HG03520 (cell line): ENCODE data around the gene ABCF2.

Experiments
- ATAC-seq: cut with Tn5 transposase; IDR thresholded peaks from one replicate; pipeline ENCODE4 v1.9.1; 2021; ENCODE audit warnings: mild to moderate bottlenecking, moderate library complexity; ENCODE audit not compliant: unreplicated experiment

Gene ABCF2

DNA sequence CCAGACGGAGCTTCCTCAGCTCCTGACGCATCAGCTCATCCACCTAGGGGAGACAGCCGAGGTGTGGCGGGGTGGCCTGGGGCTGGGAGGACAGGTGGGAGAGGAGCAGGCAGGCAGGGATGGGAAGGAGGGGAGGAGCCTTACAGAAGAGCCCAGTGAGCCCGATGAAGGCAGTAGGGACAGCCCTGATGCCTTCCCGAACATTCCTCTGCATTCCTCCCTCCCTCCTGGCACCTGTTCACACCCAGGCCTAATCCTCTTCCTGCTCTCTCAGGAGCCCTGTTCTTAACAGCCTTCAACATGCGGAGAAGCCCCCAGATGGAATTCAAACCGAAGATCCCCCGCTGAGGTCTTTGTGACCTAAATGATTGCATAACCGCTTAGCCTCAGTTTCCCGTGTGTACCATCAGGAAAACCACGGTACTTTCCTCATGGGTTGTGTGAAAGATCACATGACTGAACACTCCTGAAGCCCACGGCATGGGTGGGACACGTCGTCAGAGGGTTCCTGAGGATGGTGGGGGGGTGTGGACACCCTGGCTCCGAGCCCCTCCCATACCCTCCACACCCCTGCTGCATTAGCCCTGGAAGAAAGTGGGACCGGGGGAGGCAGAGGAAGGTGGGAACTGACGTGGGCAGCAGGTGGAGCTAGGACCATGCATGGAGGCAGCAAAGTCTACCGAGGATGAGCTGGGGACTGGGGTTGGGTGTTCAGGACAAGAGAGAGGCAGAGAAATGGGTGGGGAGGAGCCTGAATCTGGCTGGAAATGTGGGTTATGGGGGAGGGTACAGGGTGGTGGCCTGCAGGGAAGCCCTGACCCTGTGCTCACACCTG lies 31.2 kb downstream of the ABCF2 start:
- no peak for ATAC-seq

DNA sequence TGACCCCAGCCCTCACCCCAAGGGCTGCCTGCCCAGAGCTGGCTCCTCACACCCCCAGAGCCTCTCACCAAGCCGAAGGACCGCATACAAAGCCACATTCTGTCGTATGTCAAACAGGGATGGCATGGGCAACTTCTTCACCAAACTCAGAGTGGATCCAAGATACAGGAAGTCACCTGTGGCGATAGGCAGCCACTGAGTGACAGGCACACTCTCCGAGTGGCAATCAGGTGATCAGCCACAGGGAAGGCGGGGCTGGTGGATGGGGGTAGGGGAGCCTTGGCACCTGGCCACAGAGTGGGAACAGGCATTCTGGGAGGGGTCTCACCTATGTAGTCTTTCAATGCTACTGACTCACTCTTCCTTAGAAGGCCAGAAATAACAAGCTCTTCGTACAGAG lies 32.8 kb downstream of the ABCF2 start:
- no peak for ATAC-seq

DNA sequence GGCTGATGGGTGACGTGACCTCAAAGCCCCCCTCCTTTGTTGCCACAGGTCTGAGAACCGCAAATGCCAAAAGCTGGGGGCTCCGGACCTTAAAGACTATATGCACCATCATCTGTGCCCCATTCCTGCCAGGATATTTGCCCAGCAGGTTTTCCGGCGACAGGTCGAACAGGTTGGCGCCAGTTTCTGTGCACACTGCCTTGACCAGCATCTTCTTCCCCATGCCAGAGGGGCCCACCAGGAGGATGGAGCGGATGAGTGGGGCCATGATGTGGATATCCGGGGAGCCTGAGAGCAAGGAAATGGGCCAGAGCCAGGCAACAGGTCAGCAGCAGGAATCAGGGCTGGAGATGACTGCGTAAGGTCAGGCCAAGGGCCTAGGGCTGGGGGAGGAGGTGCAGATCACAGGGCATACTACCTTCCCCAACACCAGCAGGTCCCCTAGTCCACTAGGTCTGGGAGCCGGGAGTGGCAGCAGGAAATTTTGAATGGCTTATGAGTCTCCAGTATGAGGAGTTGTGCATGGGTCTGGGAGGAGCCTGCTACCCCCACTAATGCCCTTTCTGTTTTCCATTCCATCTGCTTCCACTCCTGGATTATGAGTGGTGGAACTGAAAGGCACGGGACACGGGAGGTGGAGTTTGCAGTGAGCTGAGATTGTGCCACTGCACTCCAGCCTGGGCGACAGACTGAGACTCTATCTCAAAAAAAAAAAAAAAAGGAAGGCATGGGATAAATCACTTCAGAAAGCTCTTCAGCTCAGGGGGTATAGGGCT lies 33.6 kb downstream of the ABCF2 start:
- no peak for ATAC-seq

DNA sequence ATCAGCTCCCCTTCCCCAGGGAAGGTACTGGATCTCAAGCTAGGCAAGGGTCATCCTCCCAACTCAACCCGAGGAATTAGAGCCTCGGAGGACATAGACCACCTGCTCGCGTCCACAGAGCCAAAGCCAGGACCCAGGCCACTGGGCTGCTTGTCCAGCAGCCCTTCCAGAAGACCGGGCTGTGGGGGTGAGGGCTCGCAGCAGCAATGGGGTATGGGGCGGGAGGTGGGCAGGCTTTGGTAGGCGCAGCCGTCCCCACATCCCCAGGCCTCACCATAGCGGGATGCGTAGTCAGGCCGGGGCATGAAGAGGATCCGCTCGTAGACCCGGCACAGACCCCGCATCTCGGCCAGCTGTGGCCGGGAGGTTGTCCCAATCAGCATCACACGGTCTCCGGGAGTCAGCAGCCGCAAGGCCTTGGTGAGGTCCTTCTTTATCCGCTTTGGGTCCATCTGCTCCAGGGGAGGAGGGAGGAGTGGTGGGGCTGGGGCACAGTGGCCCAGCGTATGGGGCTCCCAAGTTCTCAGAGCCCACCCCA lies 34.9 kb downstream of the ABCF2 start:
- no peak for ATAC-seq

DNA sequence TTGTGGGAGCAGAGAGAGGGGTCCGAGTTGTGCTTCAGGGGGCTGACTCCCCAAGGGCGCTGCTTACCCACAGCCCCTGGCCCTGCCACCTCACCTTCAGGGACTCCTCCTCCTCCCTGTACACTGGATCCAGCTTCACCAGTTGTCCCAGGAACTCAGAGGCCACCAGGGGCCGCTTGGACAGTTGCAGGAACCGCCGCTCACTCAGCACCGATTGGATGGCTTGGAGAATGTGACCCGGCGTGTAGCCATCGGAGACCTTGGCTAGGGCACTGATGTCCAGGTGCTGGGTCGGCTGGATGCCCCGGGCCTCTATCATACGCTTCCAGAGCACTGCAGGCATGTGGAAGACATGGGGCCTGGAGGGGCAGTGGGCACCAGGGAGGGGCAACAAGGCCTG lies 35.5 kb downstream of the ABCF2 start:
- ATAC-seq = no peak

DNA sequence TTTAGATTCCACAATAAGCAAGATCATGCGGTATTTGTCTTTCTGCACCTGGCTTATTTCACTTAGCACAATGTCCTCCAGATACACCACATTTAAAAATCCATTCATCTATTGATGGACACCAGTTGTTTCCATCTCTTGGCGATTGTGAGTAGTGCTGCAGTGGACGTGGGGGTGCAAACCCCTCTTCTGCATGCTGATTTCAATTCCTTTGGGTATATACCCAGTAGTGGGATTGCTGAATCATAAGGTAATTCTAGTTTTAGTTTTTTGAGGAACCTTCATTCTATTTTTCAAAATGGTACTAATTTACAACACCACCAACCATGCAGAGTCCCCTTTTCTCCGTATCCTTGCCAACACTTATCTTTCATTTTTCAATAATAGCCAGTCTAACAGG lies 38.0 kb downstream of the ABCF2 start:
- no peak for ATAC-seq

DNA sequence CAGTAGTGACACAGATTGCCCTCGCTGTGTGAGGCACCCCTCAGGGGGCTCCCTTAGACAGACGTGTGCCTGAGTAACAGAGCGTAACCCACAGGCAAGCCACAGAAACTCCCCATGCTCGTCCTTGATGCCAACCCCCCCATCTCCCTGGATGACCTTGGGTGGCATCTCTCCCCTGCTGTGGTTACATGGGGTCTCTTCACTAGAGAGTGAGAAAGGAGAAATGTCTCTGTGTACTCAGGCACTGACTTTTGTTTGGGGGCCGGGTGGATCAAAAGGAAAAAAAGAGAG lies 38.8 kb downstream of the ABCF2 start:
- no peak for ATAC-seq

DNA sequence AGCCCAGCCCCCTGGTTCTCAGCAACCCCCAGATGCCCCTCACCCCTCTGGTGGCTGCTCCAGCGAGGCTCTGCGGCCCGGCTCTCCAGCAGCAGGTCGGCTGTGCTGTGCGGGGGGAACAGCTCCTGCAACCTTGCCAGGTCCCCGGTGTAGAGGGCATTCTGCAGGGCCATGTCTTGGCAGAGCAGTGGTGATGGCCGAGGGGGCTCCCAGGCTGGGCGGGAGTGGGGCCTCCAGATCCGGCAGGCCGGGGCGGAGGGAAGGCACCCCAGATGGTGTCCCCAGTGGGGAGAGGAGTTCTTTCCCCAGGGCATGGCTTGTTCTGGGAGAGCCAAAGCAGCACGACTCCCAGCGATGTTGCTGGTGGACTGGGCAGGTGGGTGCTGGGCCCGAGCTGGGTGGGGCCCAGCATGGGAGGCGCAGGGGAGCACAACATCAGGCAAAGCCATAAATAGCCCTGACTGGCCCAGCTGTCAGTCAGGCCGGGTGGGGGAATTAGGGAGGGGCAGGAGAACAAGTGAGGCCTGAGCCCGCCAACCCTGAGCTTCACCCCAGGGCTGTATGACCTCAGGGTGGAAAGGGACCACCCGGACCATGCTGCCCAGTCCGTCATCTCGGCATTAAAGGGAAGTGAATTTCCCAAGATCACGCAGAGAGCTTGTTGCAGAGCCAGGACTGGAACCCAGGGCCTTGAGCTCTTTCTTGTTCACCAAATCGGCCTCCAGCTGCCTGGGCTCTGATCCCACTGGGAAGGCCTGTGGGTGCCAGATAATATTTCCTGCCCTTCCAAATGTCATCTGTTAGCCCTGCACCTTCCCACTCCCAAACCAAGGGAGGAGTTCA lies 39.4 kb downstream of the ABCF2 start:
- no peak for ATAC-seq

DNA sequence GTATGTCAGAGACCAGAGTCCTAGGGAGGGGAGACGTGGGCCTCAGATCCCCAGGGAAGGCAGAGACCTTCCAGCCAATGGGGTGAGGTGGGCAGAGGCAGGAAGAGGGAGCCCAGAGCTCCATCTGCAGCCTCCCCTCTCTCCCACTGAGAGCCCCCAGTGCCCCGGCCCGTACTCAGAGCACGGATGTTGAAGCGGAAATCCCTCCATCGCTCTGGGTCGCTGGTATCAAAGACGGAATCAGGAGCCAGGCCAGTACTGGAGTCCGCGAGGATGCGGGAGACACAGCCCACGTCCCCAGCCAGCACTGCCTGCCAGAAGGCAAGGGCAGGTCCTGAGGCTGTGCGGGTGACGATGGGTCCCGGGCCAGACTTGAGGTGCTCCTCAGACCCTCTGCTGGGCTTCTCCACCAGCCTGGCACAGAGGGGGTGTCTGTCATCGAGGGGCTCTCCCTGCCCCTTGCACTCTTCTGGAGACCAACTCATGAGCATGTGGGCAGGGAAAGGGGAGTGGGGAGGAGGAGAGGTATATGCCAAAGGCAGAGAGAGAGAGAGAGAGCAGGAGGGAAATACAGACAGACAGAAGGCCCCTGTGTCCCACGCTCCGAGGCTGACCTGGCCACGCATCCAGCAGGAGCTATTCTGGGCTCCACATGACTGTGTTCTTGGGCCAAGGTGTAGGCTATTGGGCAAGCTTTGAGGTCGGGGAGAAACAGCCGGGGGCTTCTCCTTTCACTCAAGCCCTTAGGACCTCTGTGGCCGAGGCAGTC lies 40.2 kb downstream of the ABCF2 start, which contains the start of gene ASB10:
TSS of gene ASB10 (minus strand) at position 611 of the 769 bp plus-strand sequence. CDS start at position 491, 120 bp downstream.
- no peak for ATAC-seq

DNA sequence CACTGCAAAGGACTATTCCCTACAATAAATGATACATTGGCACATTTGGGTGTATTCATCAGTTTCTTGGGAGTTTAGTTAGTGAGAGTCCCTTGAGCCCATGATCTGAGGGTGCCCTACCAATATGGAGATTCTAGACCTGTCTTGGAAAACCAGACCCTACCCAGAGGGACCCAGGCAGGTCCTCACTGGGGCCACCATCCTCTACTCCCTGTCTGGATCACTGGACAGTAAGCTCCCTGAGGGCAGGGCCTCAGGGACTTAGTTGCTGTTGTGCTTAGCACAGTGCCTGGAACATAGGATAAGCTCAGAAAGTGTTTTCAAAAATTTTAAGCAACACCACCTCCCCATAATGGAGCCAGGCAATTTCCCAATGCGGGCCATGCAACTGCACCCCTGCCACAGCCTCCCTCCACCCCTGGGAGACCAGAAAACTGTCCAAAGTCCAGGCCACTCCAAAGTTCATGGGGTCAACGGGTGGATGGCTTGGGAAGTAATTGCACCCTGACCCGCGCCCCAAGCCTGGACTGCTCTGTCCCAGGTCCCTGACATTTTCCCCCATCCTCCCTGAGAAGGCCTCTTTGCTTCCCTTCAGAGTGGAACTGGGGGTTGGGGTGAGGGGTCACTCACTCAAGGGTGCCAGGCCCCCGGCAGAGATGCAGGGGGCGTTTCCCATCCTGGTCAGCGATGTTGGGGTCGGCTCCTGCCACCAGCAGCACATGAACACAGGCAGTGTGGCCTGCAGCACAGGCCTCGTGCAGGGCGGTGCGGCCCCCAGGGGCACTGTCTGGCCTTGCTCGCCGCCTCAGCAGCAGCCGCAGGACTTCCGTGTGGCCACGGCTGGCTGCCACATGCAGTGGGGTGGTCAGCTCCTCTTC lies 41.0 kb downstream of the ABCF2 start:
- ATAC-seq = no peak

DNA sequence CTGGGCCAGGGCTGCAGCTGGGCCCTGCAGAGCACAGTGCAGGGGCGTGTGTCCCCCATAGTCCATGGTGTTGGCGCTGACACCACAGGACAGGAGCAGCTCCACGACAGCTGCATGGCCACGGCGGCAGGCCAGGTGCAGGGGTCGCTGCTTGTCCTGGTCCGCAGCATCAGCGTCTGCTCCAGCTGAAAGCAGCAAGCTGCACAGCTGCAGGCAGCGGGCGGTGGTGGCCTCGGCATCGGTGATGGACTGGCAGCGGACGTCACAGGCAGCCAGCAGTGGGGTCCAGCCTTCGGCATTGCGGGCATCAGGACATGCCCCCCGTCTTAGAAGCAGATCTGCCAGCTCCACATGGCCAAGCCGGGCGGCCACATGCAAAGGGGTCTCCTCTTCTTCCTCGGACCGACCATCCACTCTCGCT lies 46.0 kb downstream of the ABCF2 start:
- no peak for ATAC-seq

DNA sequence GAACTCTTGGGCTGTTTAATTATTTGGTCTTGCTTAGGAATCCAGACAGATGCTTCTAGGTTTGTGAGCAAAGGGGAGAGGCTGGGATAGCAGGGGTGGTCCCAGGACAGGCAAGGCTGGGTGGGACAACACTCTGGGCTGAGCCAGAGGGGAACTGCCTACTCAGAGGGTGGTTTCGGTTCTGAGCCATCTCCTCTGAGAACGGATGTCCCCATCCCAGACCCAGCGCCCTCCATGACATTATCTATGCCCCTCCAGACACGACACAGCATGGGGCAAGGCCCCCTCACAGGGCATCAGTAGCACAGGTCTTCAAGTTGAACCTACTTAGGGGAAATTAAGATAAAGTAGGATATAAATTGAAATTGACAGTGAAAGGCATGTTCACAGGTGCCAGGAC lies 47.1 kb downstream of the ABCF2 start:
- no peak for ATAC-seq

DNA sequence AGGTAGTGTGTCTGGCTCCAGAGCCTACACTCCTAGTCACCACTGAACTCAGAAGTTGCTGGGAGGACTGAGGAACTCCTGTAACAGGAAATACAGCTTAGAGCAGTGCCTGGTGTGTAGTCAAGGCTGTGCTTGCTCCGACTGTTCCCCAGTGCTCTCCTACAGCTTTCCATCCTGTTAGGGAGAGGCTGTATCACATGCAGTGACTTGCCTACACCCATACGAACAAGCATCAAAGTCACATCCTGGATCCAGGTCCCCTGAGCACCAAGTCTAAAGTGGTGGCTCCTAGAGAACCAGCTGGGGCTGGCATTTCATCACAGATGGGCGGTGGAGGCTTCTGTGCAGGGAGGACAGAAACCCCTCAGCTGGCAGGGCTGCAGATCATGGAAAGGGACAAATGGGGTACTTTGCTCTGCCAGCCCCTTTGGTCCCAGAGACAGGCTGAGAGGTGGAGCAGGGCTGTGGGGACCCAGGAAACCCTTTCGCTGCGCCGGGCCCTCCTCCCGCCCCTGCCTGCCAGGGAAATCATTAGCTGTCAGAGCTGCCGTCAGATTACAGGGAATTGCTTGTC lies 47.6 kb downstream of the ABCF2 start:
- ATAC-seq = no peak

DNA sequence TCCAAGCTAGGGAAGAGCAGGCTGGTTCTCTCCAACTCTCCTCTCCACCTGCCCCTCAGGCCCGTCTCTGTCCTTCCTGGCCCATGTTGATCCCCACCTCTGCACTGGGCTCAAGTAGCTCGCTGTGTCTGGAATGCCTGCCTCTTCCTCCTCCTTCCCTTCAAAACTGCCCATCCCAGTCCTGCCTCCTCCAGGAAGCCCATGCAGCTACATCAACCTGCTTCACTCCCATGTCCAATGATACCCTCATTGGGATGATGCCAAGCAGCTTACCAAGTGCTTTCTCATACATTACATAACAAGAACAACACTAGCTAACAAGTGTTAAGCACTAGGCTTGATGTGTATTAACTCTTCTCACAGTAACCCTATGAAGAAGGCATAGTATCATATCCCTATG lies 48.2 kb downstream of the ABCF2 start:
- ATAC-seq = no peak

DNA sequence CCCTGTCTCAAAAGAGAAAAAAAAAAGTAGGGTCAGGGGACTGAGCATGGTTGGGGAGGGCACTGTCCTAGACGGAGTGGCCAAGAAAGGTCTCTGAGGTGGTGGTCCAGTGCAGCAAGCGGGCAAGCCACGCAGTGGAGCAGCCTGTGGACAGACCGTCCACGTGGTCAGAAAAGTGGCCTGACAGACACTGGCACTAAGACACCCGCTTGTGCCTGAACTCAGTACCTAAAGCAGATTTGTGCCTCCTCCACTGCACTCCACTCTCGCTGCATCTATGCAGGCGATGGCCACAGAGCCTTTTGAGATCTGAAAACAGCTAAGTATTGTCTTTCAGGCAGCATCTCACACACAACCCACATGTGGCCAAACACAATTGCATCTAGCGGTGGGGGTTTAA lies 48.8 kb downstream of the ABCF2 start:
- no peak for ATAC-seq

DNA sequence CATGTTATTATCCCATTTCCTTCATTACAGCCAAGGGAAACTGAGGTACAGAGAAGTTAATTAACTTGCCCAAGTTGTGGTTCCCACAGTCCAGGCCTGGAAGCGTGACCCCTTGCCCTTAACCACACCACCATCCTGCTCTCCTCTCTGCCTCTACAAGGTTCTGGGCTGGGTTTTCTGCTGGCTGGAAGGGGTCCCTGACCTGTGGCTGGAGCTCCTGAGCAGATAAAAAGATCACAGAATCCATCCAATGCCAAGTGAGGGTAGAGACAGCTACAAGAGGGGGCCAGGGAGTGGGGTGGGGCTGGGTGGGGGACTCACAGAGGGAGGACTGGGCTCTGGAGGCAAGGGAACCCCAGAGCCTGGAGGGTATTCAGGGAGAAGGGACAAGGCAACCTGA lies 49.7 kb downstream of the ABCF2 start:
- ATAC-seq = no peak

DNA sequence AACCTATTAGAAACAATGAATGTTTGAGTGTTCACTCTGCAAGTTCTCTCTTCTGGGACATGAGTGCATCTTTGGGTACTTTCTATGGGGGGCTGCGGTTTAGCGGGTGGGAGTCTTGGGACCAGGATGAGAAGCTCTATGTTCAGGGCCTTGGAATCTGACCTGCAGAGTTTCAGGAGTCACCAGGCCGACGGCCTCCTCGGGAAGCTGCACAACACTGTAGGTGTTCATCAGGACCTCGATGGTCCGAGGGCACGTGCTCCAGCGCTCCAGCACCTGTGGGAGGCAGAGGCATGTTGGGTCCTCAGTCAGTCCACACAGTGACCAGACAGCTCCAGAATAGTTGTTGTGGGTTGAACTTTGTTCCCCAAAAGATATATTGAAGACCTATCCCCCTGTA lies 50.6 kb downstream of the ABCF2 start:
- ATAC-seq = no peak

DNA sequence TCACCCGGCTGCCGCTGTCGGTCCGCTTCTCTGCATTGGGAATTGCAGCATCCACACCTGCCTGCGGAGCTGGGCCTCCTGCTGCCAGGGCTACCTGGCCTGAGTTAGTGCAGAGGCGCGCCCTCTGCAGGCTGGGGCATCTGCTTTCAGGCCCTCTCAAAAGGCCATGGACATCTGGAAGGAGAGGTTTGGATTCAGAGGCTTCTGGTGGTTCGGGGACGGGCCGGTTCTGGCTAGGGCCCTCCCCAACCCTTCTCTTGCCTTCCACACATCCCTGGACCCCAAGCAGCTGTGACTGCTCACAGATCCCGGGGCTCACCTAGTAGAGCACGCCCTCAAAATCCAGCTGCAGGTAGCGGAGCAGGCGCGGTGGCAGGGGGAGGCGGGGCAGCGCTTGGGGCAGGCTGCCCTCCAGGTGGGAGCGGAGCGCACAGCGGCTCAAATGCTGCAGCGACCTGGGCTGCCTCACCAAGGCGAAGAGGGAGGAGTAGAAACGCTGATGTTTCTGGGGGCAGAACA lies 51.2 kb downstream of the ABCF2 start:
- ATAC-seq = no peak
